HG02870 (cell line): ENCODE results near the gene VTI1B.
"Not testable (repeated sequence)": the region's sequence is repeated elsewhere in the genome, so short reads cannot be mapped to it uniquely, and the experiment has no call there.

Source experiments
- ATAC-seq: cut with Tn5 transposase; IDR thresholded peaks from one replicate; pipeline ENCODE4 v1.9.1; 2021; ENCODE audit warnings: mild to moderate bottlenecking, moderate library complexity; ENCODE audit not compliant: unreplicated experiment

Gene VTI1B

DNA sequence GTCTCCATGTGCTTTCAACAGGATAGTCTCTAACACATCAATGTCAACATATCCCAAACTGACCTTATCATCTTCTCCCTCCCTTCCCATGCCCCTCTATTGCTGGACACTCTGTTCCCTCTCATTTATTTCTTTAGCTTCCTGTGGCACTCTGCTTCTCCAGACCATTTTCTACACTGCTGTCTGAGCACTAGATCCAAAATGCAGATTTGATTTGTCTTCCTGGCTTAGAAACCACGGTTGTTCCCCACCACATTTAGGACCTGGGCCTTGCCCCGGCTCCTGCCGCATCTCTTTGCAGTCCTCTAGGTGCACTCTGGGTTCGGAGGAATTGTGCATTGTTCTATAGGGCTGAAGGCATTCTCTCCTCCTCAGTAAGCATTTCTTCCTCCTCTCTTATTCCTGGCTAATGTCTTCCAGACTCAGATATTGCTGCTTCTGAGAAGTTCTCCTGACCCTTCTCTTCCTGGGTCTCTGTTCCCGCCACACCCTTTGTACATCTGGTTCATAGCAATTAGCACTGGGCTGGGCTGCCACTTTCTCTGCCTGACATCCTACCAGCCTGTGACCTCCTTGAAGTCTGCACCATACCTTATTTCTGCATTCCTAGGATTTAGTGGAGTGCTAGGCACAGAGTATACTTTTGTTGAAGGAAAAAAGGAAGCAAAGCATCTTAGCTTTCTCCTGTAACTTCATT is 40.8 kb downstream of the VTI1B start:
- no peak for ATAC-seq

DNA sequence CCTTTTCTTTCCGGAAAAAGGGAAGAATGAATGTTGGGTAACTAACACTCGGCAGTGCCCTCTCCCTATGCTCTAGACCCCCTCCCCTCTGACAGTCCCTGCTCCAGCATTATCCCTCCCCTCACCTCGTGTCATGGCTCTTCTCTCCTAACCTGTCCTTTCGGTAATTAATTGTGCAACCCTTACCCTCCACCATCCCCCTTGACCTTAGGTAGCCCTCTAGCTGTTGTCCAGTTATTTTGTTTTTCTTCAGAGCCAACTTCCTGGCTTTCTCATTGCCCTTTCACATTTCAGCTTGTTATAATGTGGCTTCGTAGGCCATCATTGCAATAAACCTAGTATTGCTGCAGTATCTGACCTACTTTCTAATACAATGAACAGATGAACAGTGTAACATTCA is 43.5 kb downstream of the VTI1B start:
- ATAC-seq, result no peak

DNA sequence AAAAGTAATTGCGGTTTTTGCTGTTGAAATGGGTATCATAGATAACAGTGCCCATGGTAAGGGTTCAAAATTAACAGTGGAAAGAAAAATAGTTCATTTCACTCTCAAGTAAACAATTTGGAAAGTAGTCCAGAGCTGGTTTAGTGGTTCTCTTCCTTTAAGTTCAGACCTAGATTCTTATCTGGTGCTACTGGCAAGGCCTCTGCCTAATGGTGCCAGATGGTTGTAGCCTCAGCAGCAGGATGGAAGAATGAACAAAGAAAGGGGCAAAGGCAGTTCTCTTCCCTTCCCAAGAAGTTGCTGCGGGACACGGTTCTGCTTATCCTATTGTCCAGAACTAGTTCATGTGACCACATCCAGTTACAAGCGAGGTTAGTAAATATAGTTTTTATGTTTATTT is 44.2 kb downstream of the VTI1B start:
- no peak for ATAC-seq

DNA sequence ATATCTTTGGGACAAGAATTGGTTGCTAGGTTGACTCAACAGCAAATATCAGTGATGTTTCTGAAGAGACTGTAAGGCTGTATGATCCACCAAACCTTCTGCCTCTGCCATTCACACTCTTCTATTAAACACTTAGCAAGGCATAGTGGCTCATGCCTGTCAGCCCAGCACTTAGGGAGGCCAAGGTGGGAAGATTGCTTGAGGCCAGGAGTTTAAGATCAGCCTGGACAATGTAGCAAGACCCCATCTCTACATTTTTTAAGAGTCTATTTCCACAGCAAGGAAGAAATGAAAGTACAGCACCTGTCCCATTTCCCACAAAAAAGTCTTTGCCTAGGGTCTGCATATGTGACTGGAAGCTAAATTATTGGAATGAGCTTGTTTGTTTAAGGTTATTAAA is 46.9 kb downstream of the VTI1B start:
- ATAC-seq, result no peak

DNA sequence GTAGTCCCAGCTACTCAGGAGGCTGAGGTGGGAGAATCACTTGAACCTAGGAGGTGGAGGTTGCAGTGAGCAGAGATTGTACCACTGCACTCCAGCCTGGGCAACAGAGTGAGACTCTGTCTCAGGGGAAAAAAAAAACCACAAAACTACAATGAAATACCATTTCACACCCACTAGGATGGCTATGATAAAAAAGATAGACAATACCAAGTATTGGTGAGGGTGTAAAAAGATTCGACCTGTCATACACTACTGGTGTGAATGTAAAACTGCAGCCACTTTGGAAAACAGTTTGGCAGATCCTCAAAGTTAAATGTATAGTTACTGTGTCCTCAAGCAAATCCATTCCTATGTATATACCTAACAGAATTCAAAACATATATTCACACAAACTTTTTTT is 48.3 kb downstream of the VTI1B start:
- not testable (repeated sequence) for ATAC-seq

DNA sequence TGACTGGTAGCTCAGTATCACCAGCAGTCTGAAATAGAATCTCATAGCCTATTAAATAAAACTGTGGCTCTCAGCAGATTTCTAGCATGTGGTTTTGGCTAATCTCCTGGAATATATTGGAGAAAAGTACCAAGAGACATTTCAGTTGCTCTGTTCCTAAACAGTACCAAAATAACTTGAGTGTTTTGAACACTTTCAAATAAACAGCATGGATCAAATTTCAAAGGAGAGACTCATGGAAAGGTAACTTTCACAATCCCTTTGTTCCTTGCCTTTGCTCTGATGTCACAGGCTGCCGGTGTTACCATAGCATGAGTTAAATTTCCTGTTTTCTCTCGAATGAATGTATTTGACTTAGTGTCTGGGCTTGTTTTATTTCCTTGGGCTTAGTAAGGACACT is 51.3 kb downstream of the VTI1B start:
- no peak for ATAC-seq

DNA sequence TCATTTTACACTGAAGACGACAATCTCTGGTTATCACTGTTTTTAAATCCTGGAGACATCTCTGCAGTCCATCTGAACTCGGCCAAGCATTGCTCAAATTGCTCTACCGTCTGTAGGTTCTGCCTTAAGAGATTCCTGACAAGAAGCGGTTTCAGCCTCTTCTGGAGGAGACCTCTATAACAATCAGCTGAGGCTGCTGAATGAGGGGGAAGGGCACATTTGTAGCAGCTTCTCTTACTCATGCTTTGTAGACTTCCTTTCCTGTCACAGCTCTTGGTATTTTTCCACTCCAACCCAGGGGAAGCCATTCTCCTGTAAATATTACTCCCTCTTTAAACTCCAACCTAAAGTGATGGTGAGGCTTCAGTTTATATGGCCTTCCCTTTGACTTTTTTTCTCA is 51.8 kb downstream of the VTI1B start:
- no peak for ATAC-seq

DNA sequence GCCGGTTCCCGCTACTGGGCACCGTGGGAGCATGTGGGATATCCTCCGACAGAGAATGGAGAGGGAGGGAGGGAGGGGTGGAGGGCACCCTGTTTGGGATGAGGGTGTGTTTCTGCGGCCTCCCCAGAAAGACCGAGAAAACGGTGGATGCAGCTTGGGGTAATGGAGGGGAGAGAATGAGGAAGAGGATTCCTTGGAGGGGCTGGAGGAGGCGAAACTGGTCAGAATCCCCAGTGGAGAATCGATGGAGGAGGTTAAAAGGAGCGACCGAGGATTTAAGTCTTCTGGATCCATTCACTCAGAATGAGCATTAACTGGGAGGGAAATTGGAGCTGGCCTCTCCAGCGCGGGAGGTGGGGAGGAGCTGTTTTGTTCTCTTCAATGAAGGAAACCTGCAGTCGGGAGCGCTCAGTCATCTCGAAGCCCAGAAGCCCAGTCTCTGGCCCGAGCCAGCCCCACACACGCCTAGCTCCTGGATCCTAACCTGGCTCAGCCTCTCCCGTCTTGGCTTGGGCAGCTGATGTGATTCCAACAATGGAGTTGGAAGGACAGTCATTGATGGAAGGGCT is 54.1 kb downstream of the VTI1B start:
- no peak for ATAC-seq

DNA sequence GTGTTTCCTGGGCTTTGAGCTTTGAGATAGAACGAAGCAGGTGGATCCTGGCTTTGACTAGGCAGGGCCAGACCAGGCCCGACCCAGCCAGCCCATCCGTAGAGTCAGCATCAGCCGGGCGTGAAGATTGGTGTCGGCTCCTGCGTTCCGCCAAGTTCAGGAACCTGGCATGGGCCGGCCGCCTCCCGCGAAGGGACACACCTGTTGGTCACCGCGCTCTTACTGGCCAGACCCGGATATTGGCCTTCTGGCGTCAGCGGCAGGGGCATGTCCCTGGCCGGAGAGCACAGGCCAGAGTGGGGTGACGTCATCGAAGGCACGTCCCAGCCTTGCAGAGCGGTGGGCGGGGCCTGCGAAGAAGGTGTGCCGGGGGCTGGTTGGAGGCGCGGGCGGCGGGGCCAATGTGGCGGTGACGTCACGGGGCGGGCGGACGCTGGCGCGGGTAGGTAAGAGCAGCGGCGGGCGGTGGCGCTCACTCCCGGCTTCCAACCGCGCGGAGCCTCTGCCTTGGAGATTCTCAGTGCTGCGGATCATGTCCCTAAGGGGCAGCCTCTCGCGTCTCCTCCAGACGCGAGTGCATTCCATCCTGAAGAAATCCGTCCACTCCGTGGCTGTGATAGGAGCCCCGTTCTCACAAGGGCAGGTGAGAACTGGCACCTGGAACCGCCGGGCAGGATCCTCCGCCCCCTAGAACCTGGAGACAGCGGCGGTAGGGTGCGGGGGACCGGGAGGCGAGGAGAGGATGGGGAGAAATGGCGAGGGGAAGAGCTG is 54.8 kb downstream of the VTI1B start, which contains the start of gene ARG2:
Gene ARG2 (plus strand): TSS at position 475 of the 771 bp plus-strand sequence. CDS start 58 bp downstream, at position 533.
- ATAC-seq, result peak; percentile 96

DNA sequence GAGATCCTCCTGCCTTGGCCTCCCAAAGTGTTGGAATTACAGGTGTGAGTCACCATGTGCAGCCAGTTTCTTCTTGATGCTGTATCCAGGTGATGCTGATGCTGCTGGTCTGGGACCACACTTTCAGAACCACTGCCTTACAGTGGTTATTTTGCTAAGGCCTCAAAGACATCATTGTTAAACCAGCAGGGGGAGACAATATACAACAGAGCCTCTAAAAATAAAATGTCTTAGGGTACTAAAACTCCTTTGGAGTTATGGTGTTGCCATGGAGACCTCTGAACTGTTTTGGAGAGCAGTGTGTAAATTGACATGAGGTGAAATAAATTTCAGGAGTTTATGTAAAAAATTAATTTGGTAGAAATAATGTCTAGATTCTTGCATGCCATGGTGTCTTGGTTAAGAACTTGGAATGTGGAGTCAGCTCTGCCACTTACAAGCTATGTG is 55.8 kb downstream of the VTI1B start:
- ATAC-seq, result no peak

DNA sequence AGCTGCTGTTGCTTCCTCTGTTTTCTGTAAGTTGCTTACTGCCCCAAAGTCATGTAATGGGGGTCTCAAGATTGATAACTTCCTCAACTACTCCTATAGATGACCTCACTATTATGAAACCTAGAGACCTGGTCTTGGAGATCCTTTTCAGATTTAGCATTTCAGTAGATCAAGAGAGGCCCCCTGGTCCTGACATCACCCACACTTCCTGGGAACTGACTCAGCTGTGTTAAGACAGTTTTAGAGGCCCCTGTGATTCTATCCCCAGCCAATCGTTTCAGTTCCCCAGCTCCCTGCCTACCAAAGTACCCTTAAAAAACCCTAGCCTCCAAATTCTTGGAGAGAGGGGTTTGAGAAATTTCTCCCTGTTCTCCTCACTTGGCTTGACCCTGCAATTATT is 63.9 kb downstream of the VTI1B start:
- ATAC-seq, result no peak

DNA sequence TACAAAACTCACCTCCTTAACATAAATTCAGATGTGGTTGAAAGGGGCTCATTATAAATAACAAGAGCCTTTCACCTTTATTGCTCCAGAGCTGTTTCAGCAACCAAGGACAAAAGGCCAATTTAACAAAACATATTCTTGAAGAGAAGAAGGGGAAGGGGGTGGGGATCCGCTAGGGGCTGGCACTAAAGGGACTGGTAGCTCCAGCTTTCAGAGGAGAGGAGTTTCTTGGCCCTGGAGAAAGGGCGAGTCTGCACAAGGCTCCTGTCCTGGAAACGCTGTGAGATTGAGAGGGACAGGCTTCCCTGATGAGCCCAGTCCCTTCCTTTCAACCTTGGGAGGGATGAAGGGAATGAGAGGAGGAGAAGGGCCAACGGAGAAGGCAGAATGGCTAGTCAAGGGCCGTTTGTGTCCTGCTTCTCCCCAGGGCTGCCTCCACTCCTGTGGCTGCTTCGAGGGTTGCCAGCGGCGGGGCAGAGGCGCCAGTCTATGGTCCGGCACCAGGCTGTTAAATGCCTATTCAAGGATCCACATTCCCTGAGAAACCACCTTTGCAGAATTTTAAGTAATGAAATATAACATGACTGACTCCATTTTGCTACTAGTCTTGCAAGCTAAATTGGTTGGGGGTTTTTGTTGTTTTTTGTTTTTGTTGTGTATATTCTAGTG is 64.7 kb downstream of the VTI1B start:
- no peak for ATAC-seq

DNA sequence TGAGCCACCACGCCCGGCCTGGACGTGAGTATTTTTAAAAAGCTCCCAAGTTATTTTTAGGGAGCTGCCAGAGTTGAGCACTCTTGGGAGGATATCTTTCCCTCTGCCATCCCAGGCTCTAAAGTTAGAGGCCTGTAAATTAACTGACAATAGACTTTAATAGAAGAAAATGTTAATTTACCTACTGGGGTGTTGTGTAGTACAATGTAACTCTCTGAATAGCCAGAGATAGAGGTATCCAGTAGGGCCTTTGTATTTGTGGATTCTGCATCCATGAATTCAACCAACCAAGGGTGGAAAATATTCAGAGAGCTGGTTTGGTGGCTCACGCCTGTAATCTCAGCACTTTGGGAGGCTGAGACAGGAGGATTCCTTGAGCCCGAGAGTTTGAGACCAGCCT is 66.8 kb downstream of the VTI1B start:
- ATAC-seq, result no peak

DNA sequence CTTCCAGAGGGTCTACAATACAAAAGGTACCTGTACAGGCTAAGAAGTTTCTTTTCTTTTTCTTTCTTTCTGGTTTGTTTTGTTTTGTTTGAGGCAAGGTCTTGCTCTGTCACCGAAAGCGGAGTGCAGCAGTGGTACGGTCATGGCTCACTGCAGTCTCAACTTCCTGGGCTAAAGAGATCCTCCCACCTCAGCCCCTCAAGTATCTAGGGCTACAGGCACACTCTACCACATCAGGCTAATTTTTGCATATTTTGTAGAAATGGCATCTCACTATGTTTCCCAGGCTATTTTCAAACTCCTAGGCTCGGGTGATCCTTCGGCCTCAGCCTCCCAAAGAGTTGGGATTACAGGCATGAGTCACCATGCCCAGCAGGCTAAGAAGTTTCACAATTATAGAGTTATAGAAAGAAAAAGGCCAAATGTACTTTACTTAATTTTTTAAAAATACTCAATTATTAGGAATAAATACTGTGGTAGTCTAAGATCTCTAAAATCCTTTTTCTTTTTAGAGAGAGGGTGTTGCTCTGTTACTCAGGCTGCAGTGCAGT is 71.4 kb downstream of the VTI1B start:
- ATAC-seq, result peak; percentile 61

DNA sequence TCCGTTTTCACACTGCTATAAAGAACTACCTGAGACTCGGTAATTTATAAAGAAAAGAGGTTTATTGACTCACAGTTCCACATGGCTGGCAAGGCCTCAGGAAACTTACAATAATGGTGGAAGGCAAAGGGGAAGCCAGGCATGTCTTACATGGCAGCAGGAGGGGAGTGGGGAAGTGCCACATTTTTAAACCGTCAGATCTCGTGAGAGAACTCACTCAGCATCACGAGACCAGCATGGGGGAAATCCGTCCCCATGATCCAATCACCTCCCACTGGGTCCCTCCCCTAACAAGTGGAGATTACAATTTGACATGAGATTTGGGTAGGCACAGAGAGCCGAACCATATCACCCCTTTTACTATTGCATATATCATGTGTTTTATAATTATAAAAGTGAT is 72.4 kb downstream of the VTI1B start:
- no peak for ATAC-seq

DNA sequence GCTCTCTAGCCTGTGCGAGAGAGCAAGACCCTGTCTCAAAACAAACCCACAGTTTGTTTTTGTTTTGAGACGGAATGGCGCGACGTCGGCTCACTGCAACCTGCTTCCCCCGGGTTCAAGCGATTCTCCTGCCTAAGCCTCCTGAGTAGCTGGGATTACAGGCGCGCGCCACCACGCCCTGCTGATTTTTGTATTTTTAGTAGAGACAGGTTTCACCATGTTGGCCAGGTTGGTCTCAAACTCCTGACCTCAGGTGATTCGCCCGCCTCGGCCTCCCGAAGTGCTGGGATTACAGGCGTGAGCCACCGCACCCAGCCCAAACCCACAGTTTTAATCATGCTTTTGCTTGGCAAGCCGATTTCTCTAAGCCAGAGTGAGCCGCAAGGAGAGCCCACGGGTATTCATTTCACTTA is 73.9 kb downstream of the VTI1B start:
- ATAC-seq, result not testable (repeated sequence)

DNA sequence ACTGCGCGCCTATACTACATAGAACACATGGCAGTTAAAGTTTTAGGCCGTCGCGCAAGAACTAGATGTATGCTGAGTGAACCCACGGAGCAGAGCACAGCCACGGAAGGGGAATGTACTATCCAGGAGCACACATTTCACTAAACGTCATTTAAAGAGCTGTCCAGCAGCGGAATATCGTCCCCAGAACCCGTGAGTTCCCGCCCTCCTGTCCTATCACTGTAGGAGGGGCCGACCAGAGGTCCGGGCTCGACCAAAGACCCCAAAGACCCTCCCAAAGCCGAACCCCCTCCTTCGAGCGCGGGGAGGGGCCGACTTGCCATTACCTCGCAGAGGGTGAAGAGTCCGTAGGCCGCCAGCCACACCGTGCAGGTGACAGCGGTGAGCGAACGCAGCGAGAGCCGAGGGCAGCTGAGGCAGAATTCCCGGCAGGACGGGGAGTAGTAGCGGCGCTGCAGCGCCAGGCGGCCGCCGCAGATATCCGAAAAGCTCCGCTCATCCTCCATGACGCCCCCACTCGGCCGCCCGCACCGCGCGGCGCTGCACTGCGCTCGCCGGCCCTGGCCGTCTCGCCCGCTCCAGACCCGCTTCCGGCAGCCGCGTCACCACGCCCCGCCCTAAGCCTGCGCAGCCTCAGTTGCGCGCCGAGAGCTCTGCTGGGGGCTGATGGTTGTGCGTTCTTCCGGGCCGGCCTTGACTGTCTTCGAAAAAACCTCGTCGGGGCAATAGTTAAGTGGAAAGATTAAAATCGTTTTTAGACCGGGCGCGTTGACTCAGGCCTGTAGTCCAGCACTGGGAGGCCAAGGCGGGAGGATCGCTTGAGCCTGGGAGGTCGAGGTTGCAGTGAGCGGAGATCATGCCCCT is 74.5 kb downstream of the VTI1B start, which contains the start of gene PIGH:
Gene PIGH (minus strand): TSS at position 571 of the 864 bp plus-strand sequence. CDS start 65 bp downstream, at position 506.
- peak; percentile 92 for ATAC-seq
